Panc1 (cell line): ENCODE data around the gene TMEM239. TPM values are rescaled to one million over a fixed set of nuclear protein-coding genes. Genes with fewer than 3 reads are reported as not detected.
A peak's percentile ranks its signal among the peaks of the same experiment; 100 is the strongest.

Experiments used
- ATAC-seq: fragments of 200-7000 bp; cut with Tn5 transposase; 2 replicates; pipeline ENCODE4 v1.9.1; 2020; ENCODE audit warnings: mild to moderate bottlenecking, moderate library complexity
- BruUV-seq: library from RNA; stranded (reverse); fragments of 400-500 nt; replicated peaks from 2 replicates; lab custom pipeline; 2021; lab: Mats Ljungman, UMichigan
- CTCF ChIA-PET: fragments of 300-600 bp; sonication (Branson Sonifier 250); formaldehyde crosslinking; loops from one replicate; lab custom pipeline; 2022; ENCODE audit warnings: antibody characterized with exemption; lab: Charles Lee
- POLR2A ChIA-PET: fragments of 300-600 bp; sonication (Branson Sonifier 250); formaldehyde crosslinking; loops from one replicate; lab custom pipeline; 2022; ENCODE audit warnings: antibody characterized with exemption; lab: Charles Lee
- DNase-seq: peaks from one replicate; pipeline ENCODE4 v3.0.0-alpha.2; 2010; ENCODE audit warnings: low read depth, low spot score
- H3K27ac ChIP-seq: 2 replicates; pipeline ENCODE4 v1.5.1; 2011; ENCODE audit warnings: mild to moderate bottlenecking, low read length, inconsistent platforms
- H3K27me3 ChIP-seq: fragments of 200-500 bp; sonication (Bioruptor generic); 2 replicates; pipeline ENCODE4 v1.6.0; 2014; ENCODE audit warnings: low read length, inconsistent platforms; ENCODE audit not compliant: control insufficient read depth, insufficient read depth
- H3K36me3 ChIP-seq: fragments of 200-500 bp; sonication (Bioruptor generic); 2 replicates; pipeline ENCODE4 v1.5.1; 2014; ENCODE audit warnings: inconsistent platforms, mild to moderate bottlenecking, low read length, moderate library complexity; ENCODE audit not compliant: control insufficient read depth, insufficient read depth
- H3K4me1 ChIP-seq: 2 replicates; pipeline ENCODE4 v1.5.1; 2011; ENCODE audit warnings: inconsistent platforms, mild to moderate bottlenecking, low read length, moderate library complexity; ENCODE audit not compliant: control insufficient read depth, insufficient read depth
- H3K4me3 ChIP-seq, 2 experiments: 2 replicates each; pipeline ENCODE4 v1.5.1; 2011 to 2012; ENCODE audit warnings: low read depth in 2 of 2, low read length in 2 of 2, mild to moderate bottlenecking in 2 of 2, inconsistent platforms in 1 of 2, moderate library complexity in 1 of 2
- H3K9me3 ChIP-seq: fragments of 200-500 bp; sonication (Bioruptor generic); 2 replicates; pipeline ENCODE4 v1.5.1; 2014; ENCODE audit warnings: low read depth, mild to moderate bottlenecking, inconsistent platforms, low read length, moderate library complexity; ENCODE audit not compliant: control insufficient read depth, insufficient read depth
- CTCF ChIP-seq: fragments of 450-650 bp; IDR thresholded peaks from 2 replicates; pipeline ENCODE4 v1.5.1; 2017; ENCODE audit warnings: mild to moderate bottlenecking
- POLR2AphosphoS5 ChIP-seq: IDR thresholded peaks from 2 replicates; pipeline ENCODE4 v1.6.1; 2012; ENCODE audit warnings: mild to moderate bottlenecking, low read depth, low read length, moderate library complexity
- REST ChIP-seq, 2 experiments: IDR thresholded peaks; 2 replicates each; pipeline ENCODE4 v1.6.1; 2011 to 2012; ENCODE audit warnings: low read depth in 2 of 2, control low read depth in 1 of 2, low read length in 1 of 2, mild to moderate bottlenecking in 1 of 2, moderate library complexity in 1 of 2; ENCODE audit not compliant: insufficient read depth in 1 of 2
- SIN3A ChIP-seq: IDR thresholded peaks from 2 replicates; pipeline ENCODE4 v1.6.1; 2012; ENCODE audit warnings: low read depth, mild to moderate bottlenecking, low read length, moderate library complexity, borderline replicate concordance; ENCODE audit not compliant: insufficient read depth
- TCF7L2 ChIP-seq: IDR thresholded peaks from 2 replicates; pipeline ENCODE4 v1.6.1; 2011; ENCODE audit warnings: mild to moderate bottlenecking, low read depth, low read length, inconsistent platforms
- in situ Hi-C: cut with HindIII; loops from 2 replicates; pipeline ENCODE4 v1.10.0; 2016; ENCODE audit warnings: low sequenced_read_pairs, low pct_unique_long_range_greater_than_20kb
- intact Hi-C: fragments of 100-400 bp; cut with micrococcal nuclease; formaldehyde crosslinking; loops from one replicate; pipeline ENCODE4 v1.10.0; 2022; ENCODE audit not compliant: unreplicated experiment
- total RNA-seq: library from RNA; stranded (reverse); gene quantifications from one replicate; pipeline ENCODE4 v1.2.1, GENCODE V29; 2021; ENCODE audit not compliant: unreplicated experiment

Gene TMEM239
- total RNA-seq, 1 experiment from 2014 or later: not detected

- Histone ChIP-seq H3K9me3 (no peaks in the 10 kb centered on the region), H3K4me3 (peak overlapping the region in 1 of 2 experiments; percentile 31; a peak in 1 of 4 replicates), H3K27ac (no peak overlapping the region), H3K36me3 (no peaks in the 10 kb centered on the region), H3K27me3 (peaks cover 11% of the 10 kb centered on the region; the same call in 1 of the 2 replicates), H3K4me1 (no peaks in the 10 kb centered on the region; the same call in 1 of the 2 replicates)
- TF ChIP-seq TCF7L2 (no peak), CTCF (no peak), REST (IDR thresholded peaks at IDR 0.05; ENCODE audit: insufficient read depth in 1 of 2, low read depth in 2 of 2, low read length in 1 of 2) (no peak), POLR2AphosphoS5 (no peak), SIN3A (no peak)
- DNase-seq (no peak), ATAC-seq (0 out of 2 replicates have a peak, but pooled peaks have one; percentile 19)
- ChIA-PET CTCF (no interaction called here), POLR2A (no interaction called here)
- in situ Hi-C loops (no loop called here), intact Hi-C loops (no loop called here)
- no TSS peak for BruUV-seq
Observed at GRCh38 chr20:2799688-2800520, 16.3 kb upstream of the TMEM239 start.

GRCh38 chr20:2800521-2801285, 15.5 kb upstream of the TMEM239 start, which contains the start of gene CPXM1:
Gene CPXM1 (minus strand): TSS chr20:2800627. CDS start chr20:2800572, 55 bp downstream.
- no peak for ATAC-seq
- ChIA-PET CTCF (no interaction called here), POLR2A (no interaction called here)
- DNase-seq: no peak
- TF ChIP-seq CTCF (no peak), TCF7L2 (no peak), POLR2AphosphoS5 (no peak)
- H3K9me3 ChIP-seq: no peaks in the 10 kb centered on the region
- H3K36me3 ChIP-seq: no peaks in the 10 kb centered on the region
- H3K4me1 ChIP-seq: no peaks in the 10 kb centered on the region; the same call in 1 of the 2 replicates
- intact Hi-C loops (no loop called here), in situ Hi-C loops (no loop called here)
- BruUV-seq: no TSS peak
- H3K27me3 ChIP-seq: peaks cover 7% of the 10 kb centered on the region; the same call in 1 of the 2 replicates
- H3K27ac ChIP-seq: no peak within 1 kb of the TSS
- H3K4me3 ChIP-seq: peak within 1 kb of the TSS in 1 of 2 experiments; percentile 31; a peak in 1 of 4 replicates
